Cardiac fibroblast (primary cell): ENCODE results near the gene OR51B4.
A peak's percentile ranks its signal among the peaks of the same experiment; 100 is the strongest.
"Not testable (repeated sequence)": the region's sequence is repeated elsewhere in the genome, so short reads cannot be mapped to it uniquely, and the experiment has no call there.

Source experiments
- DNase-seq, 2 donors: peaks; one replicate each; pipeline versions ENCODE4 v3.0.0 to v3.0.0-alpha.2; 2010; ENCODE audit warnings: low read depth in 2 of 2
- H3K4me3 ChIP-seq, 2 donors: replicated peaks in 1 of 2; 1 replicate in 1 of 2; 2 replicates in 1 of 2; pipeline ENCODE4 v1.5.1; 2011; ENCODE audit warnings: low read depth in 2 of 2, low read length in 2 of 2, mild to moderate bottlenecking in 2 of 2, moderate library complexity in 1 of 2
- CTCF ChIP-seq: IDR thresholded peaks from one replicate; pipeline ENCODE4 v1.5.1; 2011; ENCODE audit warnings: low read depth, mild to moderate bottlenecking, low read length, inconsistent platforms

OR51B4 gene

GRCh38 chr11:5307256-5308019, 5.7 kb upstream of the OR51B4 start:
- no peak for DNase-seq
- no peak overlapping the region for H3K4me3 ChIP-seq
- TF ChIP-seq CTCF, result no peak

- peak in 1 of 2 donors; percentile 7 for DNase-seq
- TF ChIP-seq CTCF, result no peak
Observed at GRCh38 chr11:5304046-5304445, 2.3 kb upstream of the OR51B4 start.

GRCh38 chr11:5303626-5304025, 1.9 kb upstream of the OR51B4 start:
- H3K4me3 ChIP-seq, result no peak overlapping the region
- DNase-seq, result no peak
- no peak for TF ChIP-seq CTCF

More at GRCh38 chr11:5304046-5304445, 2.3 kb upstream of the OR51B4 start:
- H3K4me3 ChIP-seq, result no peak overlapping the region

- no peak overlapping the region for H3K4me3 ChIP-seq
- DNase-seq, result peak in 1 of 2 donors; percentile 29
- no peak for TF ChIP-seq CTCF
Observed at GRCh38 chr11:5300251-5300650, 1.5 kb downstream of the OR51B4 start.

GRCh38 chr11:5298451-5298850, 3.3 kb downstream of the OR51B4 start:
- TF ChIP-seq CTCF, result no peak
- H3K4me3 ChIP-seq, result no peak overlapping the region
- no peak for DNase-seq

- no peak for TF ChIP-seq CTCF
- H3K4me3 ChIP-seq, result no peak overlapping the region
- DNase-seq, result peak; percentile 11 to 34
Observed at GRCh38 chr11:5297721-5298323, 3.9 kb downstream of the OR51B4 start.

GRCh38 chr11:5294342-5294995, 7.3 kb downstream of the OR51B4 start:
- H3K4me3 ChIP-seq, DNase-seq: not testable (repeated sequence)
